ENCODE results near the gene MMP20.

DNA sequence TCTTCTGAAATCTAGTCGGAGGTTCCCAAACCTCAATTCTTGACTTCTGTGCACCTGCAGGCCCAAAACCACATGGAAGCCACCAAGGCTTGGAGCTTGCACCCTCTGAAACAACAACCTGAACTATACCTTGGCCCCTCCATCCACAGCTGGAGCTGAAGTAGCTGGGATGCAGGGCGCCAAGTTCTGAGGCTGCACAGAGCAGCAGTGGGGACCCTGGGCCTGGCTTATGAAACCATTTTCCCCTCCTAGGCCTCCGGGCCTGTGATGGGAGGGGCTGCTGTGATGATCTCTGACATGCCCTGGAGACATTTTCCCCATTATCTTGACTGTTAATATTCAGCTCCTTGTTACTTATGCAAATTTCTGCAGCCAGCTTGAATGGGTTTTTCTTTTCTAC is 56.3 kb downstream of the MMP20 start:
- no peak for TF ChIP-seq CEBPB (IDR thresholded peaks at IDR 0.05; ENCODE audit: borderline replicate concordance, low read depth, low read length)
- no peak for TF ChIP-seq SRF (IDR thresholded peaks at IDR 0.05; ENCODE audit: low read depth, low read length)
- no peak for TF ChIP-seq ZNF24 (IDR thresholded peaks at IDR 0.05)
- TF ChIP-seq POLR2A (IDR thresholded peaks at IDR 0.05; ENCODE audit: insufficient read depth in 1 of 2, low read depth in 2 of 2, low read length in 2 of 2): no peak

Measured in HepG2 (cell line).